HEK293 (cell line): Measurements from ENCODE around the gene GP9.

Experiments
- ZNF121 ChIP-seq: fragments of 450-650 bp; formaldehyde crosslinking; IDR thresholded peaks from 2 replicates; pipeline ENCODE4 v1.5.1; 2016; ENCODE audit warnings: missing biosample characterization, missing genetic modification characterization
- ZNF239 ChIP-seq: fragments of 450-650 bp; formaldehyde crosslinking; IDR thresholded peaks from 2 replicates; pipeline ENCODE4 v1.5.1; 2016; ENCODE audit warnings: missing biosample characterization, missing genetic modification characterization
- TF ChIP-seq, protein P1 (sequence below): fragments of 450-650 bp; formaldehyde crosslinking; IDR thresholded peaks from 2 replicates; pipeline ENCODE4 v1.5.1; 2016; ENCODE audit warnings: missing biosample characterization, missing genetic modification characterization

DNA sequence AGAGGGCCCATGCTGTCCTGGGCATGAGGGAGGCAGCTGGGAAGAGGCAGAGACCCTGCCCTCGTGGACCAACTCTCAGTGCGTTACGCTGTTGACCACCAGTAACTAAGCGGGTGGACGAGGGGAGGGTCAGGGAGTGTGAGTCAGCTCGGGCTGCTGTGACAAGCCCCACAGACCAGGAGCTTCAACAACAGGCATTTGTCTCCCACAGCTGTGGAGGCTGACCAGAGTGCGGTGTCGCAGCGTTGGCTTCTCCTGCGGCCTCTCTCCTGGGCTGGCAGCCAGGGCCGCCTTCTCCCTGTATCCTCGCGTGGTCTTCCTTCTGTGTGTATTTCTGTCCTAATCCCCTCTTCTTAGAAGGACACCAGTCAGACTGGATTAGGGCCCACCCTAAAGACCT, 46.4 kb upstream of the GP9 start:
- TF ChIP-seq, protein P1, sequence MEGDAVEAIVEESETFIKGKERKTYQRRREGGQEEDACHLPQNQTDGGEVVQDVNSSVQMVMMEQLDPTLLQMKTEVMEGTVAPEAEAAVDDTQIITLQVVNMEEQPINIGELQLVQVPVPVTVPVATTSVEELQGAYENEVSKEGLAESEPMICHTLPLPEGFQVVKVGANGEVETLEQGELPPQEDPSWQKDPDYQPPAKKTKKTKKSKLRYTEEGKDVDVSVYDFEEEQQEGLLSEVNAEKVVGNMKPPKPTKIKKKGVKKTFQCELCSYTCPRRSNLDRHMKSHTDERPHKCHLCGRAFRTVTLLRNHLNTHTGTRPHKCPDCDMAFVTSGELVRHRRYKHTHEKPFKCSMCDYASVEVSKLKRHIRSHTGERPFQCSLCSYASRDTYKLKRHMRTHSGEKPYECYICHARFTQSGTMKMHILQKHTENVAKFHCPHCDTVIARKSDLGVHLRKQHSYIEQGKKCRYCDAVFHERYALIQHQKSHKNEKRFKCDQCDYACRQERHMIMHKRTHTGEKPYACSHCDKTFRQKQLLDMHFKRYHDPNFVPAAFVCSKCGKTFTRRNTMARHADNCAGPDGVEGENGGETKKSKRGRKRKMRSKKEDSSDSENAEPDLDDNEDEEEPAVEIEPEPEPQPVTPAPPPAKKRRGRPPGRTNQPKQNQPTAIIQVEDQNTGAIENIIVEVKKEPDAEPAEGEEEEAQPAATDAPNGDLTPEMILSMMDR (tag by site-specific recombination): no peak
- TF ChIP-seq ZNF121 (tag by site-specific recombination) (no peak), ZNF239 (tag by site-specific recombination) (no peak)
